Measurements from ENCODE around the gene RASL11A.
"Not testable (repeated sequence)": the region's sequence is repeated elsewhere in the genome, so short reads cannot be mapped to it uniquely, and the experiment has no call there.

The RASL11A gene

DNA sequence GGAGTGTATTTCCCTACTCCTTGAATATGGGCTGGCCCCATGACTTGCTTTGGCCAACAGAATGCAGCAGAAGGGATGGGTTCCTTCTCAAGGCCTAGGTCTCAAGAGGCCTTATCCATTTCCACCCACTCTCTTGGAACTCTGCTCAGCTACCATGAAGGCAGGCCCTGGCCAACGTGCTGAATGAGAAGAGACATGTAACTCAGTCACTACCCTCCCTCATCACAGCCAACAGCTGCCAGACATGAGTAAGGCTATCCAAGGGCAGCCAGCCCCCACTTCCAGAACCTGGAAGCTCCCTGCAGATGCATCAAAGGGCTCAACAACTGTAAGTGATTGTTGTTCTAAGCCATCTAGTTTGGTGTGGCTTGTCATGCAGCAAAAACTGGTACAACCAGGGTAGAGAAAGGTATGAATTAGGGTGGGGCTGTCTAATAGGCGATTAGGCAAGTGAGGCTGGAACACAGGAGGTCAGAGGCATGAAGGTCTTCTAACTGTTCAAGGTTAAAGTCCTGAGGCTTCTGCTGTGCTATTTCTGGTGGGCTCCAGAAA, 1.4 kb upstream of the RASL11A start:
- no peak for DNase-seq

DNA sequence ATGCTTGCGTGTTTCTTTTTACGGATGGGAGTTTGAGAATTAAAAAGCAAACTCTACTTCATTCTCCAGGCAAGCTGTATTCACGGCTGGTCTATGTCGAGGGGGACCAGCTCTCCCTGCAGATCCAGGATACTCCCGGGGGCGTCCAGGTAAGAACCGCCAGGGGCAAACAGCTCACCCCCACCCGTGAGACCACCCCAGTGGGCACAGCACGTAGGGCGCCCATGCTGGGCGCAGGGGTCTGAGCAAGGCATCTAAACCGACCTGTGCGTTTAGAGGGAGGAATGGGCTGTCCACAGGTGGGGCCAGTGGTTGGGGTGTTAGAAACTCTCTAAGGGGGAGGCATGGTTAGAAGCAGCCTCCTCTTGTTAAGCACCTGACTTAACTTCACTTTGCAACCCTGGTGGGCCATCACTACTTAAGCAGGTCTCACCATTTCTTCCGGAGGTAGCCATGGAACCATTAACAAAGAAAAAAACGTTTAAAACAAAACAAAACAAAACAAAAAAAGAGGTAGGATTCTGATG, 1.0 kb downstream of the RASL11A start:
- DNase-seq: no peak

DNA sequence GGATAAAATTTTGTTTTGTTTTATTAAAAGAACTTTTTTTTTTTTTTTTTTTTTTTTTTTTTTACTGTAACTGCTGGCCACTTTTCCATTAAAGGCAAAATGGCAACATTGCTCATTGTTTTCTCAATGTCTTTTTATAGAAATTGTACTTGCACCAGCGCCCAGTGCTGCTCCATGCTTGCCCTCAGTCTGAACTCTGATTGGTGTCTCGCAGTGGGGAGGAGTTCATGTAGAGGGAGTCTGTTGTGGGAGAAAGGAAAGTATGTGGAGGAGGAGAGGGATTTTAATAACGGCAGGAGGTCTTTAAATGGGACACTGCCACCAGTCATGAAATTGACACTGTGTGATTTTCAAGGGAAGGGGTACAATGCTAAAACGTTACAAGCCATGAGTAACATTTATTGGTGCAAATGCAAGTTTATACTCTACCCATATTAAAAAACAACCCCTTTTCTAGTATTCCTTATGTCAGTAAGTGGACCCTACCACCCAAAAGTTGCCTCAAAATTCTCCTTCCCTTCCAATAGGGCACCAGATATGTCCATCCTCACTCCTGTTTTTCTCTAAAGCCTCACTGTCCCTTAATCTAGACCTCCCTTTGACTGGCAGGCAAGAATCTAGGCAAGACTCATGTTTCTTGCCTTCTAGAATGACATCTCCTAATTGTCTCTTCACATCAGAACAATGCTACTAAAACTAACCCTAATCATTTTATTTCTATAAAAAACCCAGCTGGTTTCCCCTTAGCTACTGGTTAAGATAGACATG, 3.2 kb downstream of the RASL11A start:
- DNase-seq: no peak

DNA sequence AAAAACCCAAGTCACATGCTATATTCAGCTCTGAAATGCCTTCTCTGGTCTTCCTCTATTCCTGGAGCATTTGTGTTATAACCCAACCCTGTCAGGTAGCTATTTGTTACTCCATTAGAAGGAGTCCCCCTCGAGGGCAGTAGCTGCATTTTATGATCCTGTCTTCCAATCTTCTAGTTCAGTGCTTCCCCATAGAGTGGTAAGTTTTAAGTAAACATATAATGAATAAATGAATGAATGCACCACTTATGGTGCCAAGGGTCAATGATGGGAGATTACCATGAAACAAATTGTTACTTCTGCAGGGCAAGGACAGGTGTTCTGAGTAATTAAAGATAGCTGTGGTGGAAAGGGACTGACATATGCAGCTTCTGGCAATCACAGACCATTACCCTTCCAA, 4.0 kb downstream of the RASL11A start:
- DNase-seq: no peak

- DNase-seq: no peak
Measured at GRCh38 chr13:27276188-27276587, 5.6 kb downstream of the RASL11A start.

DNA sequence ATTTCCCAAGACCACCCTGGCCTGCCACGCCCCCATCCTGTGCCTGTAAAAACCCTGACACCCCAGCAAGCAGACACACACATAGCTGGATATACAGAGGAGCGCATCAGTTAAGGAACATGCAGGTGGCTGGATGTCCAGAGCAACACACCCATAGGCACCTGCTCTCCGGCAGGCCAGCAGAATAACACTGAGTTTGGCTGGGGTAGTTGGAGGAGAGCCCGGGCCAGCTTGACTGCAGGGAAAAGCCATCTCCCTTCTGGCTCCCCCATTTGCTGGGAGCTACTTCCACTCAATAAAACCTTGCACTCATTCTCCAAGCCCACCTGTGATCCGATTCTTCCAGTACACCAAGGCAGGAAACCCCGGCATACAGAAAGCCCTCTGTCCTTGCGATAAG, 8.9 kb downstream of the RASL11A start:
- no peak for DNase-seq

DNA sequence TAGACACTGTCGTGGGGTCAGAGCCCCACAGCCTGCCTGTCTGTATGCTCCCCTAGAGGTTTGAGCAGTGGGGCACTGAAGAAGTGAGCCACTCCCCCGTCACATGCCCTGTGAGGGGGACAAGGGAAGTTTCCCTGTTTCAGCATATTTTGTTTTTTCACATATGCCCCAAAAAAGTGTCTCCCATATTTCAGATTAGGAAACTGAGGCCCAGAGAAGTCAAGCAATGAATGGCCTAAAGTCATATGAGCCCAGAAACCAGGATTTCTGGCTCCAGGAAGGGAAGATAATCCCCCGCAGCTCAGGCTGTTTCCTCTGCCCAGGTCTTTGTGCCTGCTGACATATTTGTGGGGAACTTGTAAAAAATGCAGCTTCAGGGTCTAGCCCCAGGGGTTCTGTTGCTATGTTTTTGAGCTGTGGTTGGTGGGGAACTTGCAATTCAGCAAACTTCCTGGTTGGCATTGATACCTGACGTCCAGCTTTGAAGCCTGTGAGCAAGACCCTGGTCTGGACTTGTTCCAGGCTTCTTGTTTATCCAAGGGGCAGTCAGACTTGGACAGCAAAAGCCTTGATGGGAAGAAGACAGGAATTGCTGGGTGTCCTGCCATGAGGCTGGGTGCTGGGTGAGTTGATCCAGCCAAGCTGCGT, 9.5 kb downstream of the RASL11A start:
- DNase-seq: no peak

- no peak for DNase-seq
Measured at GRCh38 chr13:27280841-27281240, 10.2 kb downstream of the RASL11A start.

GRCh38 chr13:27281420-27281819, 10.8 kb downstream of the RASL11A start:
- no peak for DNase-seq

DNA sequence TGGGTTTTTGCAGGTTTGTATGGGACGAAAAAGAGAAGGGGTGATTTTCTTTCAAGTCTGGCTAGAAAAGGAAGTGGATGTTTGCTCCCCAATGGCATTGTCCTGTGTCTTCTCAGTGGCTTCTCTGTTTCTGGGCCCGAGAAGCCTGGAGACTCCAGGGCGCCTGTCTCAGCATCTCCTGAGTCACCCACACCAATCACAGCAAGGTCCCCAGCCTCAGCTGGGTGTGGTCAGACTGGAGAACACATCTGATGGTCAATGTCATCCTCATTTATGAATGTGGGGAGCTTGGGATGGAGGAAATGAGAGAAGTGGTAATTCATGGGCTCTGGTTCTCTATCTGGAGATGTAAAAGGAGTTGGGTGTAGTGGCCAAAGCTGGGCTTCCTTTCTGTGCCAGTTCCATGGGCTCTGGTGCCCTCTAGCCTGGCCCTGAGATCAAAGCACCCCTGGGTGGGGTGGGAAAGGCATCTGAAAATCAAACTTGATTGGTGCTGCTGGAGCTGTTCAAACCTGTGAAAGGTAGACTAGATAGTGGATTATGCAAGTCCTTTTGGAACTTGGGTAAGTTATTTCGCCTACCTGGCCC, 13.4 kb downstream of the RASL11A start:
- no peak for DNase-seq

- DNase-seq: no peak
Measured at GRCh38 chr13:27288392-27288791, 17.8 kb downstream of the RASL11A start.

- DNase-seq: no peak
Measured at GRCh38 chr13:27289011-27289665, 18.5 kb downstream of the RASL11A start.

- no peak for DNase-seq
Measured at GRCh38 chr13:27290715-27291114, 20.1 kb downstream of the RASL11A start.

GRCh38 chr13:27291967-27292366, 21.3 kb downstream of the RASL11A start:
- DNase-seq: not testable (repeated sequence)

GRCh38 chr13:27293076-27293691, 22.6 kb downstream of the RASL11A start:
- DNase-seq: no peak

DNA sequence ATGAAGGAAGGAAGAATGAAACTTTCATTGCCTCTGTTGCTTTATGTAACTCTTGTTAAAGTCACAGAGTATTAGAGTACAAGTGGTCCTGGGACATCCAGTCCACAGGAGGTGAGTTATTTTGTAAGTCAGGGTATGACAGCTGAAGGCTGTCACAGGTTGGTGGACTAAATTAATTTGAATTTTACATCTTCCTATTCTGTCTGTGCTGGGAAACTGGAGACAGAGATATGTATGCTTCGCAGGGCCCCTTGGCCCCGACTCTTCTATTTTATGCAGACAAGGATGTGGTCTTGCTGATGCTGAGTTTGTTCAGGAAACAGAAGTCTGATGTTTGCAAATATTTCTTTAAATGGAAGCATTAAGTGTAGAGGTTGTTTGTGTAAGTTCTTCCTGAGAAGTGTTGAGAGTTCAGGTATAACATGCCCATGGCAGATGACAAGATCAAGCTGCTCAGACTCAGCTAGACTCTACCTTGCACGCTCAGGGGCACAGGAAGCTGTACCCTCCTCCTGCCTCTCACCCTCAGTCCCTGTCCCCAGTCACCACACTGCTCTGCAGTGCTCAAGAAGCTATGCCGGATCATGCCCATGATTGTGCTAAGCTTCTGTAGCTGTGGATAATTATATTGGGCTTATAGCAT, 23.4 kb downstream of the RASL11A start:
- DNase-seq: no peak

- DNase-seq: no peak
Measured at GRCh38 chr13:27295096-27295495, 24.5 kb downstream of the RASL11A start.

DNA sequence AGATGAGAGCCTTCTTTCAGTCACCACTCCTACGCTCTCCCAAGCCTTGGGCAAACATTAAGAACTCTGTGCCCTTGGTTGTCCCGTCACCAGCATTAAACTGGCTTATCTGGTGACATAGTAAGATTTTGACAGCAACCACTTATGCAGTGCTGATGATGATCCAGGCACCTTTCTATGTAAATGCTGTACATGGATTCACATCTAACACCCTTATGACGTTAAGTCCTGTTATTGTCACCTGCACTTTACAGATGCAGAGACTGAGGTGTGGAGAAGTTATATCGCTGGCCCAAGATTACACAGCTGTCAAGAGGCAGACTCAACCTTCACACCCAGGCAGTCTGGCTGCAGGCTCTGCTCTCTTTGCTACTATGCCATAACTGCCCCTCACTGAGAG, 25.0 kb downstream of the RASL11A start:
- no peak for DNase-seq

DNA sequence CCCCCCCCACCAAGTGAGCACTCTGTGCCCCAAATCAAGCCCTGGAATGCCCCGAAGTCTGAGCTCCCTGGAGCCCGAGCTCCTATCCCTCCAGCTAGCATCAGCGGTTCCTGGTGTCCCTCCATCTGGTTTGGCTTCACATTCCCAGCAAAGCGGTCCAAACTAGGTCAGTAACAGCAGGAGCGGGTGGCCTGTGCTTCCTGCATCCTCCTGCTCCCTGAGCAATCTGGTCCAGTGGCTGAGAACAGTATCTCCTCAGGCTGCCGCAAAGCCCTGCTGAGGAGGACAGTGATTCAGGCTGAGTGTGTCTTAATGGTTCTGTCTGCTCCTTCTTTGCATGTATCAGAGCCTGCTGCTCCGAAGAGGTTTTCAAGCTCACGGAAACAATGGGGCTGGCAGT, 25.9 kb downstream of the RASL11A start:
- no peak for DNase-seq

DNA sequence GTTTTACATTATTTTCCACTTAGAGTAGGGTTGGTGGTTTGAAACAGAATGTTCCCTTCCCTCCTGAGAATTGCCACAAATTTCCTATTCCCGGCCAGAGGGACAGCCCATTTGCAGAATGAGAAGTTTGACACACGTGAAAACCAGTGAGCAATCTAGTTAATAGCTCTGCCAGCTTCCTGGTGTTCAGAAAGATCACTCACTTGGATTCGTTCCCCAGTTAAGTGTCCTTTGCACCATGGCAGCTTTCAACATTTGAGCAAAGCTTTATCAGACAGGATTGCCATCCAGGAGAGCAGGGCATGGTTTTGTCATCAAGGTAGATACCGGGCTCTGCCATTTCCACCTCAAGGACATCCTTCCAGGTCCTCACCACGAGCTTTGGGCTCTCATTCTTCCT, 28.2 kb downstream of the RASL11A start:
- DNase-seq: no peak

GRCh38 chr13:27300406-27300805, 29.8 kb downstream of the RASL11A start:
- not testable (repeated sequence) for DNase-seq

- DNase-seq: no peak
Measured at GRCh38 chr13:27300941-27301586, 30.4 kb downstream of the RASL11A start.

All from NCI-H1048 (cell line).